OCI-LY1 (cell line): Measurements from ENCODE around the gene HECTD2.

Source experiments
- H2AFZ ChIP-seq: fragments of 200-600 bp; sonication (generic), shearing (Covaris generic); 2 replicates; pipeline ENCODE4 v1.6.0; 2014; ENCODE audit warnings: antibody characterized with exemption, mild to moderate bottlenecking, low read length
- H3F3A ChIP-seq: fragments of 200-600 bp; sonication (generic), shearing (Covaris generic); 2 replicates; pipeline ENCODE4 v1.6.0; 2014; ENCODE audit warnings: mild to moderate bottlenecking, antibody characterized with exemption, low read length, moderate library complexity; ENCODE audit not compliant: insufficient read depth
- H3K27ac ChIP-seq: fragments of 200-600 bp; sonication (generic); 2 replicates; pipeline ENCODE4 v1.5.1; 2014; ENCODE audit warnings: low read length, mixed run types, mild to moderate bottlenecking, low read depth; ENCODE audit not compliant: poor library complexity, severe bottlenecking
- H3K27me3 ChIP-seq: fragments of 200-600 bp; sonication (generic); 2 replicates; pipeline ENCODE4 v1.6.0; 2014; ENCODE audit warnings: antibody characterized with exemption, mild to moderate bottlenecking, low read length, moderate library complexity; ENCODE audit not compliant: insufficient read depth
- H3K36me3 ChIP-seq: fragments of 200-600 bp; sonication (generic); 2 replicates; pipeline ENCODE4 v1.6.1; 2014; ENCODE audit warnings: mild to moderate bottlenecking, antibody characterized with exemption, low read length, moderate library complexity, mixed read lengths; ENCODE audit not compliant: insufficient read depth
- H3K4me1 ChIP-seq: fragments of 200-600 bp; sonication (generic); 2 replicates; pipeline ENCODE4 v1.5.1; 2014; ENCODE audit warnings: mild to moderate bottlenecking, low read length, moderate library complexity; ENCODE audit not compliant: insufficient read depth, severe bottlenecking
- H3K4me2 ChIP-seq: fragments of 200-600 bp; sonication (generic), shearing (Covaris generic); 2 replicates; pipeline ENCODE4 v1.6.1; 2014; ENCODE audit warnings: low read length
- H3K4me3 ChIP-seq: fragments of 200-600 bp; sonication (generic); 2 replicates; pipeline ENCODE4 v1.5.1; 2014; ENCODE audit warnings: low read length, low read depth, mild to moderate bottlenecking, mixed read lengths; ENCODE audit not compliant: poor library complexity, severe bottlenecking
- H3K79me2 ChIP-seq: fragments of 200-600 bp; shearing (Covaris generic); 2 replicates; pipeline ENCODE4 v1.6.1; 2016; ENCODE audit warnings: mixed run types, low read length, mixed read lengths; ENCODE audit not compliant: insufficient read depth
- H3K9ac ChIP-seq: fragments of 200-600 bp; sonication (generic), shearing (Covaris generic); 2 replicates; pipeline ENCODE4 v1.6.1; 2014; ENCODE audit warnings: mild to moderate bottlenecking, low read length, mixed read lengths
- H3K9me2 ChIP-seq: fragments of 200-600 bp; sonication (generic), shearing (Covaris generic); 2 replicates; pipeline ENCODE4 v1.6.1; 2014; ENCODE audit warnings: low read depth, mild to moderate bottlenecking, low read length, mixed read lengths
- H3K9me3 ChIP-seq: fragments of 200-600 bp; shearing (Covaris generic); 2 replicates; pipeline ENCODE4 v1.6.1; 2014; ENCODE audit warnings: low read length, mixed read lengths
- H4K20me1 ChIP-seq: fragments of 200-600 bp; sonication (generic), shearing (Covaris generic); 2 replicates; pipeline ENCODE4 v1.6.0; 2016; ENCODE audit warnings: mild to moderate bottlenecking, low read length; ENCODE audit not compliant: insufficient read depth
- CTCF ChIP-seq: fragments of 200-600 bp; sonication (generic), shearing (Covaris generic); IDR thresholded peaks from 2 replicates; pipeline ENCODE4 v1.5.1; 2017; ENCODE audit warnings: mild to moderate bottlenecking, antibody characterized with exemption, low read length, moderate library complexity, mixed read lengths
- EZH2 ChIP-seq: fragments of 200-600 bp; sonication (generic), shearing (Covaris generic); IDR thresholded peaks from 2 replicates; pipeline ENCODE4 v1.8.0; 2017; ENCODE audit warnings: borderline replicate concordance, mixed run types, mild to moderate bottlenecking, antibody characterized with exemption, low read length, moderate library complexity, mixed read lengths

Gene HECTD2

GRCh38 chr10:91556691-91557566 lies 146.8 kb downstream of the HECTD2 start:
- Histone ChIP-seq H3F3A (no peaks in the 10 kb centered on the region), H3K79me2 (no peaks in the 10 kb centered on the region), H3K27me3 (no peaks in the 10 kb centered on the region), H3K27ac (no peak overlapping the region), H3K9ac (no peak overlapping the region), H2AFZ (no peak overlapping the region), H3K9me2 (no peaks in the 10 kb centered on the region), H3K36me3 (no peaks in the 10 kb centered on the region), H3K4me2 (no peak overlapping the region), H3K9me3 (no peaks in the 10 kb centered on the region), H4K20me1 (no peaks in the 10 kb centered on the region), H3K4me1 (no peaks in the 10 kb centered on the region), H3K4me3 (no peak overlapping the region)
- TF ChIP-seq CTCF (no peak), EZH2 (no peak)

- no peaks in the 10 kb centered on the region for H3K79me2 ChIP-seq
Measured at GRCh38 chr10:91557651-91558111, 147.5 kb downstream of the HECTD2 start.

GRCh38 chr10:91558473-91558872 lies 148.3 kb downstream of the HECTD2 start:
- Histone ChIP-seq H3K4me1 (no peaks in the 10 kb centered on the region), H3K27me3 (no peaks in the 10 kb centered on the region)

More at GRCh38 chr10:91557651-91558111, 147.5 kb downstream of the HECTD2 start:
- Histone ChIP-seq H4K20me1 (no peaks in the 10 kb centered on the region), H3K4me3 (no peak overlapping the region), H3K9ac (no peak overlapping the region), H3K27ac (no peak overlapping the region), H3K4me1 (no peaks in the 10 kb centered on the region), H2AFZ (no peak overlapping the region), H3K9me3 (no peaks in the 10 kb centered on the region), H3K27me3 (no peaks in the 10 kb centered on the region), H3K9me2 (no peaks in the 10 kb centered on the region), H3F3A (no peaks in the 10 kb centered on the region), H3K36me3 (no peaks in the 10 kb centered on the region), H3K4me2 (no peak overlapping the region)
- no peak for TF ChIP-seq EZH2
- no peak for TF ChIP-seq CTCF

More at GRCh38 chr10:91558473-91558872, 148.3 kb downstream of the HECTD2 start:
- no peak overlapping the region for H3K9ac ChIP-seq
- H3K79me2 ChIP-seq = no peaks in the 10 kb centered on the region
- no peak overlapping the region for H3K4me3 ChIP-seq
- no peaks in the 10 kb centered on the region for H3F3A ChIP-seq
- no peak overlapping the region for H3K27ac ChIP-seq
- H3K36me3 ChIP-seq = no peaks in the 10 kb centered on the region
- no peak overlapping the region for H3K4me2 ChIP-seq
- no peak for TF ChIP-seq CTCF
- no peak for TF ChIP-seq EZH2
- H3K9me2 ChIP-seq = no peaks in the 10 kb centered on the region
- H4K20me1 ChIP-seq = no peaks in the 10 kb centered on the region
- no peak overlapping the region for H2AFZ ChIP-seq
- no peaks in the 10 kb centered on the region for H3K9me3 ChIP-seq
